Mucosa of stomach (tissue), 1 donor: ENCODE results near the gene TCP11L2.
"Not testable (repeated sequence)": the region's sequence is repeated elsewhere in the genome, so short reads cannot be mapped to it uniquely, and the experiment has no call there.

ENCODE experiments used
- H3K27me3 ChIP-seq: one replicate; pipeline ENCODE4 v1.7.0; 2013; ENCODE audit warnings: mild to moderate bottlenecking, low read length; ENCODE audit not compliant: control insufficient read depth, insufficient read depth
- H3K36me3 ChIP-seq: one replicate; pipeline ENCODE4 v1.7.0; 2013; ENCODE audit warnings: low read length; ENCODE audit not compliant: control insufficient read depth, insufficient read depth
- H3K4me1 ChIP-seq: one replicate; pipeline ENCODE4 v1.7.0; 2013; ENCODE audit warnings: mild to moderate bottlenecking, low read length; ENCODE audit not compliant: control insufficient read depth, insufficient read depth
- H3K4me3 ChIP-seq: one replicate; pipeline ENCODE4 v1.7.0; 2013; ENCODE audit warnings: low read length
- H3K9ac ChIP-seq: one replicate; pipeline ENCODE4 v1.7.0; 2013; ENCODE audit warnings: mild to moderate bottlenecking, low read length, moderate library complexity
- H3K9me3 ChIP-seq: one replicate; pipeline ENCODE4 v1.7.0; 2013; ENCODE audit warnings: mild to moderate bottlenecking, low read length, moderate library complexity; ENCODE audit not compliant: control insufficient read depth
- donor health status: Pancreatic carcinoma.

TCP11L2 gene

DNA sequence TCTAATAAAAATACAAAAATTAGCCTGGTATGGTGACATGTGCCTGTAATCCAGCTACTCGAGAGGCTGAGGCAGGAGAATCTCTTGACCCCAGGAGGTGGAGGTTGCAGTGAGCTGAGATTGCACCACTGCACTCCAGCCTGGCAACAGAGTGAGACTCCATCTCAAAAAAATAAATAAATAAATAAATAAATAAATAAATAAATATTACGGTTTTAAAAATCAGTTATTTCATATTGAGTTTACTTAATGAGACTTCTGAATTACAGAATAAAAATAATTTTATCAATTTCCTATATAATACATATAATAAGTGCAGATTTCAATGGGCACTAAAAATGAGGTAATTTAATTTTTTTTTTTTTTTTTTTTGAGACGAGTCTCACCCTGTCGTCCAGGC lies 10.9 kb downstream of the TCP11L2 start:
- not testable (repeated sequence) for H3K9ac ChIP-seq, H3K27me3 ChIP-seq, H3K9me3 ChIP-seq, H3K4me1 ChIP-seq, H3K36me3 ChIP-seq, H3K4me3 ChIP-seq

DNA sequence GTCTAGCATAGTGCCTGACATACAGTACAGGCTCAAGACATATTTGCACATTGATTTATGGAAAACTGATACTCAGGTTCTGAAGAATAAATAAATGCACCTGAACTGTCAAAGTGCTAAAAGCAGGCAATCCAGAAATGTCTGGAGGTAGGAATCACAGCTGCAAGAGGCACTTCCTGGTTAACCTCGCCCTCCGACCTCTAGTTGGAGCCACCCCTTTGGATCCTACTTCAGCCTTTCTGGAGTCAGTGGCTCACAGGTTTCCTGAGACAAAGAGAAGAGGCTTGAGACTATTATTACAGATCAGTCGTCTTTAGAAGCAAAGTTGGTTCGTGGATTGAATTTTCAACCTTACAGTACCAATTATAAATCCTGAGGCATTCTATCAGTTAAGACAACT lies 13.0 kb downstream of the TCP11L2 start:
- Histone ChIP-seq H3K9ac (no peak overlapping the region), H3K4me3 (no peak overlapping the region), H3K9me3 (no peaks in the 10 kb centered on the region), H3K4me1 (no peaks in the 10 kb centered on the region), H3K27me3 (no peaks in the 10 kb centered on the region), H3K36me3 (no peaks in the 10 kb centered on the region)

GRCh38 chr12:106317406-106318082 lies 15.0 kb downstream of the TCP11L2 start:
- H3K9ac ChIP-seq: no peak overlapping the region

DNA sequence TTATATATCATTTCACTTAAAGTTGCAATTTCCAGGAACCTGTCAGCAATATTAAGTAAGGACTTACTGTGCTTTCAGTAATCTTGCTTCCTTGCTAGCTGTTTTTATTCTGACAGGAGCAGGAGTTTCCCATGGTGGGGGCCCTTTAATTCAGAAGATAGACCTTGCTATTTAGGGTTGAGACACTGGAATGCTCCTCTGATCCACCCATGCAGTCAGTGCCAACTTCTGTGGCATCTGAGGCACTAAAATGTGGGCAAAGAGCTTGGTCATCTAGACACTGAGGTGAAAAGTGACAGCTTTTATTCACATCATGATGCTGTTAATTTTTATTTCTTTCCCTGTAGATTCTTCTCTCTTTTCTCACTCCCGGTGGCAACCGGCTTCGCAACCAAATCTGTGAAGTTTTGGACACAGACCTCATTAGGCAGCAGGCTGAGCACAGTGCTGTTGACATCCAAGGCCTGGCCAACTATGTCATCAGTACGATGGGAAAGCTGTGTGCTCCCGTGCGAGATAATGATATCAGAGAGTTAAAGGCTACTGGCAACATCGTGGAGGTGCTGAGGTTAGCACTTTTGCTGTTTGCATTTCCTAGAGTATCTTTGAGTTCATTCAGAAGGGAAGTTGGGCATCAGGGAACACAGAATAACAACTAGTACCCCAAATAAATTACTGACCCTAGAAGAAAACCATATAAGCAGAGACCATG lies 18.8 kb downstream of the TCP11L2 start:
- no peaks in the 10 kb centered on the region for H3K27me3 ChIP-seq
- H3K4me3 ChIP-seq: no peak overlapping the region
- H3K36me3 ChIP-seq: peaks cover 7% of the 10 kb centered on the region
- no peaks in the 10 kb centered on the region for H3K9me3 ChIP-seq
- H3K9ac ChIP-seq: no peak overlapping the region
- no peaks in the 10 kb centered on the region for H3K4me1 ChIP-seq

More at GRCh38 chr12:106317406-106318082, 15.0 kb downstream of the TCP11L2 start:
- Histone ChIP-seq H3K4me3 (no peak overlapping the region), H3K36me3 (no peaks in the 10 kb centered on the region), H3K9me3 (no peaks in the 10 kb centered on the region), H3K4me1 (no peaks in the 10 kb centered on the region), H3K27me3 (no peaks in the 10 kb centered on the region)

GRCh38 chr12:106323537-106323936 lies 21.0 kb downstream of the TCP11L2 start:
- Histone ChIP-seq H3K9me3 (no peaks in the 10 kb centered on the region), H3K27me3 (no peaks in the 10 kb centered on the region), H3K36me3 (peaks cover 7% of the 10 kb centered on the region), H3K9ac (no peak overlapping the region), H3K4me3 (no peak overlapping the region), H3K4me1 (no peaks in the 10 kb centered on the region)

DNA sequence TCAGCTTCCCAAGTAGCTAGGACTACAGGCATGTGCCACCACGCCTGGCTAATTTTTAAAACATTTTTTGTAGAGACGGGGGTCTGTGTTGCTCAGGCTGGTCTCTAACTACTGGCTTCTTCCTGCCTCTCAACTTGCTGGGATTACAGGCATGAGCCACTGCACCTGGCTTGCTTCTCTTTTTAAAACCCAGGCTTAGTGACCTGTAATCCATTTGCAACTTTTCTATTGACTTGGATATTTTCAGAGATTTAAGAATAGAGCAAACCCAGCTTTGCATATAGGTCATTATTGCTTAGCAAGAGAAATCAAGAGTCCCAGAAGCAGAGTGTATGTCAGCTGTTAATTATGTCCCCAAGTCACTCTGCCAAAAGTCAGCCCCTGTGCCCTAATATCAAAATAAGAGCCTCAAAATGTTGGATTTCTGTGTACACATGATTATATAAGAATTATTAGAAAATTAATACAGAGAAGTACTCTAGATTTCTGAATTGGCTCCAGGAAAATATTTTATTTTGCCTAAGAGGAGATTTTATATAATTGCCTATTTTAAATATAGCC lies 24.9 kb downstream of the TCP11L2 start:
- no peaks in the 10 kb centered on the region for H3K27me3 ChIP-seq
- no peak overlapping the region for H3K4me3 ChIP-seq
- no peaks in the 10 kb centered on the region for H3K4me1 ChIP-seq
- H3K9ac ChIP-seq: no peak overlapping the region
- no peaks in the 10 kb centered on the region for H3K9me3 ChIP-seq
- H3K36me3 ChIP-seq: peaks cover 7% of the 10 kb centered on the region

- Histone ChIP-seq H3K4me1 (no peaks in the 10 kb centered on the region), H3K9ac (no peak overlapping the region), H3K9me3 (no peaks in the 10 kb centered on the region), H3K4me3 (no peak overlapping the region), H3K36me3 (peaks cover 7% of the 10 kb centered on the region), H3K27me3 (no peaks in the 10 kb centered on the region)
Measured at GRCh38 chr12:106328735-106329134, 26.2 kb downstream of the TCP11L2 start.

DNA sequence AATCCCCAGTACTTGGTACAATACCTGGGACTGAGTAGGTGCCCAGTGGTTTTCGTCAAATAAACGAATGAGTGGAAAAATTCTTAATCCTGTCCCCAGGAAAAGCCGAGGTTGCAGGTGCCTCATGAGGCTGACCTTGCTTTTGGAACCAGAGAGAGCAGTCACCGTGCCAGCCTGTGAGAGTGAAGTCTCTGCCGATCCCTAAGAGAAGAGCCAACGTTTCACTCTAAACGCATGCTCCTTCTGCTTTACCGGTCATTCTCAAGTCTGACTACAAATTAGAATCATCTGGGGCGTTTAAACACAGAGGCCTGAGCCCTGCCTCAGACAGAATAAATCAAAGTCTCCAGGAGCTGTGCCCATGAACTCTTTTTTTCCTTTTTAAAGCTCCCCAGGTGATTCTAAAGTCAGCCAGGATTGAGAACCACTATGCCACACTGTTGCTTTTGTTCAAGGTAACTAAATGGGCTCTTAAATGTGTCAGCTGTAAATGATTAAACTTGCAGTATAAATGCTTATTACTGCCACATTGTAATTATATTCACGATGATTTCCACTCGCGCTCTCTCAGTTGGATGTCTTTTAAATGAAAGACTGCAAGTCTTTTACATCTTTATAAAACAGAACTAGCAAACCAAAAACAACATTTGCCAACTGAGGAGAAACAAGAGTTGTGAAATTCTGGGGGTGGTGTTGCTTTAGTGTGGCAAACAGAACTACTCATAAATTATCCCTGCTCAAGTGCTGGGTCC lies 26.9 kb downstream of the TCP11L2 start:
- no peaks in the 10 kb centered on the region for H3K9me3 ChIP-seq
- H3K4me3 ChIP-seq: no peak overlapping the region
- no peaks in the 10 kb centered on the region for H3K27me3 ChIP-seq
- H3K4me1 ChIP-seq: no peaks in the 10 kb centered on the region
- no peak overlapping the region for H3K9ac ChIP-seq
- H3K36me3 ChIP-seq: peaks cover 7% of the 10 kb centered on the region

GRCh38 chr12:106331599-106331998 lies 29.1 kb downstream of the TCP11L2 start:
- Histone ChIP-seq H3K9me3 (no peaks in the 10 kb centered on the region), H3K36me3 (no peaks in the 10 kb centered on the region), H3K4me1 (no peaks in the 10 kb centered on the region), H3K4me3 (no peak overlapping the region), H3K27me3 (no peaks in the 10 kb centered on the region), H3K9ac (no peak overlapping the region)

- Histone ChIP-seq H3K27me3 (no peaks in the 10 kb centered on the region), H3K4me3 (no peak overlapping the region), H3K9ac (no peak overlapping the region), H3K9me3 (no peaks in the 10 kb centered on the region), H3K4me1 (no peaks in the 10 kb centered on the region), H3K36me3 (no peaks in the 10 kb centered on the region)
Measured at GRCh38 chr12:106332536-106332935, 30.0 kb downstream of the TCP11L2 start.

DNA sequence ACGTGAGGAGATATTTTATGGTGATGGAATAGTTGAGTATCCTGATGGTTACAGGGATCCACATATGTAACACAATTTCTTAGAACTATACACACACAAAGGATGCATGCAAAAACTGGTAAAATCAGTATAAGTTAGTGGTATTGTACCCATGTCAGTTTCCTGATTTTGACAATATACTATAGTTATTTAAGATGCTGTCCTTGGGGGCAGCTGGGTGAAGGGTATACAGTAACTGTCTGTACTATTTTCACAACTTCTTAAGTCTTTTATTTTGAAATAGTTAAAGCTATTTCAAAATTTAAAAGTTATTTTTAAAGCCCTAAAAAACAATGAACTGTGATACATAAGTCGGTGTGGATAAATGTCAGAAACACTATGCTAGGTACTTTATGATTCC lies 30.5 kb downstream of the TCP11L2 start:
- Histone ChIP-seq H3K4me1 (no peaks in the 10 kb centered on the region), H3K9me3 (no peaks in the 10 kb centered on the region), H3K9ac (no peak overlapping the region), H3K4me3 (no peak overlapping the region), H3K36me3 (no peaks in the 10 kb centered on the region), H3K27me3 (no peaks in the 10 kb centered on the region)

GRCh38 chr12:106333756-106334155 lies 31.2 kb downstream of the TCP11L2 start:
- Histone ChIP-seq H3K4me1 (no peaks in the 10 kb centered on the region), H3K9me3 (no peaks in the 10 kb centered on the region), H3K27me3 (no peaks in the 10 kb centered on the region), H3K4me3 (no peak overlapping the region), H3K9ac (no peak overlapping the region), H3K36me3 (no peaks in the 10 kb centered on the region)
